Activated CD4-positive, alpha-beta T cell treated with anti-CD3 and anti-CD28 coated beads, Interleukin-2, amount 10 ng/mL, durations not matched to agents 7 days and 5 days (primary cell): Measurements from ENCODE around the gene SYT1. TPM values are rescaled to one million over a fixed set of nuclear protein-coding genes. Genes with fewer than 3 reads are reported as not detected.

Experiments
- CTCF ChIA-PET: fragments of 350-600 bp; sonication (Branson Sonifier 250); formaldehyde crosslinking; loops from one replicate; lab custom pipeline; 2021; ENCODE audit warnings: antibody characterized with exemption; lab: Charles Lee
- POLR2A ChIA-PET: fragments of 350-600 bp; sonication (Branson Sonifier 250); formaldehyde crosslinking; loops from one replicate; lab custom pipeline; 2021; ENCODE audit warnings: antibody characterized with exemption; lab: Charles Lee
- DNase-seq: peaks from one replicate; pipeline ENCODE4 v3.0.0-alpha.2; 2020
- H3K27ac Mint-ChIP-seq: one replicate; pipeline ENCODE4 v1.8.0; 2021; ENCODE audit warnings: mild to moderate bottlenecking, moderate library complexity, mixed read lengths
- H3K27me3 Mint-ChIP-seq: one replicate; pipeline ENCODE4 v1.8.0; 2021; ENCODE audit warnings: mixed read lengths
- H3K36me3 Mint-ChIP-seq: one replicate; pipeline ENCODE4 v1.8.0; 2021; ENCODE audit warnings: low read depth, mixed read lengths
- H3K4me1 Mint-ChIP-seq: one replicate; pipeline ENCODE4 v1.8.0; 2021; ENCODE audit warnings: mixed read lengths
- H3K4me3 Mint-ChIP-seq: one replicate; pipeline ENCODE4 v1.8.0; 2021; ENCODE audit warnings: mild to moderate bottlenecking, moderate library complexity, mixed read lengths
- H3K9me3 Mint-ChIP-seq: one replicate; pipeline ENCODE4 v1.8.0; 2021; ENCODE audit warnings: mixed read lengths
- total RNA-seq, 2 experiments: library from RNA; stranded (reverse); gene quantifications; one replicate each; pipeline ENCODE4 v1.2.3, GENCODE V29; 2021

SYT1 gene
- total RNA-seq, 2 experiments from 2014 or later: not detected

- H3K4me3 Mint-ChIP-seq: no peak overlapping the region
- CTCF ChIA-PET: no interaction called here
- POLR2A ChIA-PET: no interaction called here
- H3K9me3 Mint-ChIP-seq: no peaks in the 10 kb centered on the region
- H3K36me3 Mint-ChIP-seq: no peaks in the 10 kb centered on the region
- no peak overlapping the region for H3K27ac Mint-ChIP-seq
- H3K4me1 Mint-ChIP-seq: no peaks in the 10 kb centered on the region
- no peak for DNase-seq
- no peaks in the 10 kb centered on the region for H3K27me3 Mint-ChIP-seq
Observed at GRCh38 chr12:79434561-79434960, 570.0 kb downstream of the SYT1 start.

GRCh38 chr12:79435742-79436141, 571.2 kb downstream of the SYT1 start:
- Mint-ChIP-seq H3K9me3 (no peaks in the 10 kb centered on the region), H3K36me3 (no peaks in the 10 kb centered on the region)
- CTCF ChIA-PET: no interaction called here

GRCh38 chr12:79438480-79439174, 574.1 kb downstream of the SYT1 start:
- ChIA-PET CTCF (no interaction called here), POLR2A (no interaction called here)
- Mint-ChIP-seq H3K27me3 (no peaks in the 10 kb centered on the region), H3K36me3 (no peaks in the 10 kb centered on the region), H3K9me3 (no peaks in the 10 kb centered on the region), H3K27ac (no peak overlapping the region), H3K4me1 (no peaks in the 10 kb centered on the region), H3K4me3 (no peak overlapping the region)
- no peak for DNase-seq

More at GRCh38 chr12:79435742-79436141, 571.2 kb downstream of the SYT1 start:
- Mint-ChIP-seq H3K4me1 (no peaks in the 10 kb centered on the region), H3K27ac (no peak overlapping the region), H3K4me3 (no peak overlapping the region), H3K27me3 (no peaks in the 10 kb centered on the region)
- POLR2A ChIA-PET: no interaction called here
- no peak for DNase-seq

- H3K4me3 Mint-ChIP-seq: no peak overlapping the region
- no peak for DNase-seq
- POLR2A ChIA-PET: no interaction called here
- CTCF ChIA-PET: no interaction called here
- no peaks in the 10 kb centered on the region for H3K27me3 Mint-ChIP-seq
- no peaks in the 10 kb centered on the region for H3K9me3 Mint-ChIP-seq
- no peaks in the 10 kb centered on the region for H3K4me1 Mint-ChIP-seq
- no peak overlapping the region for H3K27ac Mint-ChIP-seq
- H3K36me3 Mint-ChIP-seq: no peaks in the 10 kb centered on the region
Observed at GRCh38 chr12:79439175-79439825, 574.7 kb downstream of the SYT1 start.

- ChIA-PET POLR2A (no interaction called here), CTCF (no interaction called here)
- Mint-ChIP-seq H3K27me3 (no peaks in the 10 kb centered on the region), H3K9me3 (no peaks in the 10 kb centered on the region), H3K36me3 (no peaks in the 10 kb centered on the region), H3K27ac (no peak overlapping the region), H3K4me1 (no peaks in the 10 kb centered on the region), H3K4me3 (no peak overlapping the region)
- no peak for DNase-seq
Observed at GRCh38 chr12:79441534-79441933, 577.0 kb downstream of the SYT1 start.

GRCh38 chr12:79442396-79442795, 577.8 kb downstream of the SYT1 start:
- Mint-ChIP-seq H3K4me3 (no peak overlapping the region), H3K36me3 (no peaks in the 10 kb centered on the region), H3K4me1 (no peaks in the 10 kb centered on the region), H3K27me3 (no peaks in the 10 kb centered on the region), H3K9me3 (no peaks in the 10 kb centered on the region), H3K27ac (no peak overlapping the region)
- ChIA-PET POLR2A (no interaction called here), CTCF (no interaction called here)
- DNase-seq: no peak

GRCh38 chr12:79444089-79444488, 579.5 kb downstream of the SYT1 start:
- H3K27me3 Mint-ChIP-seq: no peaks in the 10 kb centered on the region
- no peak overlapping the region for H3K4me3 Mint-ChIP-seq
- H3K36me3 Mint-ChIP-seq: no peaks in the 10 kb centered on the region
- no peak overlapping the region for H3K27ac Mint-ChIP-seq
- no peaks in the 10 kb centered on the region for H3K9me3 Mint-ChIP-seq
- no peaks in the 10 kb centered on the region for H3K4me1 Mint-ChIP-seq
- no peak for DNase-seq
- ChIA-PET CTCF (no interaction called here), POLR2A (no interaction called here)

- no peaks in the 10 kb centered on the region for H3K9me3 Mint-ChIP-seq
- H3K36me3 Mint-ChIP-seq: no peaks in the 10 kb centered on the region
- no peak overlapping the region for H3K27ac Mint-ChIP-seq
- ChIA-PET CTCF (no interaction called here), POLR2A (no interaction called here)
- no peaks in the 10 kb centered on the region for H3K4me1 Mint-ChIP-seq
- H3K4me3 Mint-ChIP-seq: no peak overlapping the region
- DNase-seq: no peak
- no peaks in the 10 kb centered on the region for H3K27me3 Mint-ChIP-seq
Observed at GRCh38 chr12:79448816-79449215, 584.2 kb downstream of the SYT1 start.

- POLR2A ChIA-PET: no interaction called here
Observed at GRCh38 chr12:79451365-79451764, 586.8 kb downstream of the SYT1 start.

GRCh38 chr12:79451978-79452377, 587.4 kb downstream of the SYT1 start:
- H3K9me3 Mint-ChIP-seq: no peaks in the 10 kb centered on the region
- CTCF ChIA-PET: no interaction called here
- POLR2A ChIA-PET: no interaction called here
- no peak overlapping the region for H3K4me3 Mint-ChIP-seq
- DNase-seq: no peak
- H3K4me1 Mint-ChIP-seq: no peaks in the 10 kb centered on the region
- no peak overlapping the region for H3K27ac Mint-ChIP-seq
- H3K27me3 Mint-ChIP-seq: no peaks in the 10 kb centered on the region
- no peaks in the 10 kb centered on the region for H3K36me3 Mint-ChIP-seq

More at GRCh38 chr12:79451365-79451764, 586.8 kb downstream of the SYT1 start:
- Mint-ChIP-seq H3K4me3 (no peak overlapping the region), H3K27ac (no peak overlapping the region), H3K9me3 (no peaks in the 10 kb centered on the region), H3K36me3 (no peaks in the 10 kb centered on the region), H3K27me3 (no peaks in the 10 kb centered on the region), H3K4me1 (no peaks in the 10 kb centered on the region)
- DNase-seq: no peak
- CTCF ChIA-PET: no interaction called here

- no peak for DNase-seq
- Mint-ChIP-seq H3K4me3 (no peak overlapping the region), H3K27ac (no peak overlapping the region), H3K4me1 (no peaks in the 10 kb centered on the region), H3K9me3 (no peaks in the 10 kb centered on the region), H3K27me3 (no peaks in the 10 kb centered on the region), H3K36me3 (no peaks in the 10 kb centered on the region)
- ChIA-PET POLR2A (no interaction called here), CTCF (no interaction called here)
Observed at GRCh38 chr12:79452906-79453305, 588.3 kb downstream of the SYT1 start.

- CTCF ChIA-PET: no interaction called here
- no peaks in the 10 kb centered on the region for H3K4me1 Mint-ChIP-seq
- no peak overlapping the region for H3K27ac Mint-ChIP-seq
- H3K27me3 Mint-ChIP-seq: no peaks in the 10 kb centered on the region
- no peak overlapping the region for H3K4me3 Mint-ChIP-seq
- POLR2A ChIA-PET: no interaction called here
- no peak for DNase-seq
- H3K36me3 Mint-ChIP-seq: no peaks in the 10 kb centered on the region
- no peaks in the 10 kb centered on the region for H3K9me3 Mint-ChIP-seq
Observed at GRCh38 chr12:79453820-79454219, 589.2 kb downstream of the SYT1 start.

GRCh38 chr12:79454338-79454843, 589.8 kb downstream of the SYT1 start:
- no peaks in the 10 kb centered on the region for H3K9me3 Mint-ChIP-seq
- H3K4me3 Mint-ChIP-seq: no peak overlapping the region
- no peak overlapping the region for H3K27ac Mint-ChIP-seq
- ChIA-PET POLR2A (no interaction called here), CTCF (no interaction called here)
- no peaks in the 10 kb centered on the region for H3K27me3 Mint-ChIP-seq
- no peaks in the 10 kb centered on the region for H3K4me1 Mint-ChIP-seq
- DNase-seq: no peak
- no peaks in the 10 kb centered on the region for H3K36me3 Mint-ChIP-seq
